DMS114 treated with DMSO at 0.1 percent for 48 hours (cell line): ENCODE measurements around the gene SLC6A14.

Experiments used
- DNase-seq: peaks from one replicate; lab custom pipeline; 2025; ENCODE audit not compliant: unreplicated experiment; lab: John Stamatoyannopoulos, UW

The SLC6A14 gene, protein sequence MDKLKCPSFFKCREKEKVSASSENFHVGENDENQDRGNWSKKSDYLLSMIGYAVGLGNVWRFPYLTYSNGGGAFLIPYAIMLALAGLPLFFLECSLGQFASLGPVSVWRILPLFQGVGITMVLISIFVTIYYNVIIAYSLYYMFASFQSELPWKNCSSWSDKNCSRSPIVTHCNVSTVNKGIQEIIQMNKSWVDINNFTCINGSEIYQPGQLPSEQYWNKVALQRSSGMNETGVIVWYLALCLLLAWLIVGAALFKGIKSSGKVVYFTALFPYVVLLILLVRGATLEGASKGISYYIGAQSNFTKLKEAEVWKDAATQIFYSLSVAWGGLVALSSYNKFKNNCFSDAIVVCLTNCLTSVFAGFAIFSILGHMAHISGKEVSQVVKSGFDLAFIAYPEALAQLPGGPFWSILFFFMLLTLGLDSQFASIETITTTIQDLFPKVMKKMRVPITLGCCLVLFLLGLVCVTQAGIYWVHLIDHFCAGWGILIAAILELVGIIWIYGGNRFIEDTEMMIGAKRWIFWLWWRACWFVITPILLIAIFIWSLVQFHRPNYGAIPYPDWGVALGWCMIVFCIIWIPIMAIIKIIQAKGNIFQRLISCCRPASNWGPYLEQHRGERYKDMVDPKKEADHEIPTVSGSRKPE

DNA sequence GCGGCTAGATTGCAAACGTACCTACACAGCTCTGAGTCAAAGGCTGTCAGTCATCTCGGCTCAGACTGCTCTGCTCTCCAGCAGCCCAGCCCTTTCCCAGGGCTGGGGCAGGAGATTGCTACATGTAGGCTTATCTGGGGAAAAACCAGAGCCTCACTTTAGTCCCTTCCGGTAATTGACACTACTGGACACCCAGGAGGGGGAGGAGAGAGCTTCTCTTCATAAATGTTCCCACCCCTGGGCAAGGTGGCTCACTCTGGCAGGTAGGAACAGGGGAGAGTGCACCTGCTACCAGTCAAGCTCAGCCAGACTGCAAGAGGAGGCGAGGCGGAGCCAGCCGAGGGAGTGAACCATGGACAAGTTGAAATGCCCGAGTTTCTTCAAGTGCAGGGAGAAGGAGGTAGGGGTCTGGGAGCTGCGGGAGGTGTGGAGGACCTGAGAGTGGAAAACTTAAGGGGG is at the start of gene SLC6A14:
Gene SLC6A14, plus strand, starts transcription at position 249 of the 459 bp plus-strand sequence. Its CDS starts 104 bp downstream, at position 353.
- DNase-seq = no peak

DNA sequence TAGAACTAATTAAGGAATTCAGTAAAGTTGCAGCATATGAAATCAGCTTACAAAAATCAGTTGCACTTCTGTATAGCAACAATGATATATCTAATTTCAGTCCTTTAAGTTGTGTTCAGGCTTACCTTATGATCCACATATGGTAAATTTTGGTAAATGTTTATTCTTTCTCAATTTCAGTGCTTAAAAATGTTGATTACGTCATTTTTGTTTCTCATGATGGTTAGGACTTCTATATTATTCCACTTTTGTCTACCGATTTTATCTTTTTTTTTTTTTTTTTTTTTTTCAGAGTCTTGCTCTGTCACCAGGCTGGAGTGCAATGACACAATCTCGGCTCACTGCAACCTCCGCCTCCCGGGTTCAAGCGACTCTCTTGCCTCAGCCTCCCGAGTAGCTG is 40.7 kb upstream of the SLC6A14 start:
- DNase-seq = no peak

DNA sequence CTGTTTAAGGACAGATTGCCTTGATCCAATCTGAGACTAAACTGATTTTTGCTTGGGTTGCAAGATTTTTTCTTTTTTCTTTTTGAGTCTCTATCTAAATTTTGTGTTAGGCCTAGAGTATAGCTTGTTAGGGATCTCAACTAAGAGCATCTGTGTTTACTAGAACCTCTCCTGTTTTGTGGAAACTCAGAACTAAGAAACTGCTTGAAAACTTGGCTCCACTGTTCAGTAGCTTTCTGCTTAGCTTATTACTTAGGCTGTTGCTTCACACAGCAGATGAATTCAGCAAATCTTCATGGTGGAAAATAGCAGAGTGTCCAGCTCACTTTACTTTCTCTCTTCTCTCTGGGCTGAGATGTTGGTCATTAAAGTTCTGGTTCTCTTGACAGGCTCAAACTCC is 36.7 kb upstream of the SLC6A14 start:
- no peak for DNase-seq

DNA sequence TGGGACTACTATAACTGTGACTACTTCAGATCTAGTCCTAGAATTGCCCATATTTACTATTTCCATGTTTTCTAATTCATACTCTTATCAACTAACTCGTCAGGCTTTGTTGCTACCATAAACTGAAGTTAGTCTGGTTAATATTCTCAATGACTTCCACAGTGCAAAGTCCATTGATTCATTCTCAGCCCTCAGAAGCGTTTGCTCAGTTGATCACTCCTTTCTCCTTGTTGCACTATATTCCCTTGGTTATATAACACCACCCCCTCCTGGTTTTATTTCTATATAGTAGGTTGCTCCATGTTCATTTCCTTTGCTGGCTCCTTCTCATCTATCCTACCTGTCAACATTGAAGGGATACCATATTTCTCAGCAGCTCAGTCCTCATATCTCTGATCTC is 27.2 kb upstream of the SLC6A14 start:
- no peak for DNase-seq

DNA sequence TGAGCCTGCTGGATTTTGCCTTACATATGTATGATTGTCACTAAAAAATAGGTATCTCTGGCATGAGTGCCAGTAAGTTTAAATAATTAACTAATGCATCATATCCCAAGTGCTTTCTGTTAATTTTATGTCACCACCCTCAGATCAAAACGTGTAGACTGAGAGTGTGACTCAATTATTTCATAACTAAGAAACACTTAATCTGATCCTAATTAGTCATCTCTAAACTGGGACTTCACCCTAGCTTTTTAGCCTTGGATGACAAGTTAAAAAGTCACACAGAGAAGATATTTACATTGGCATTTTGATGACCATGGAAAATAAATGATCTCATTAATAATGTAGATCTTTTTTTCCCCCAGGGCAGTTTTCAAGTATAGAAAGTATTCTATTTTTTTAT is 23.1 kb upstream of the SLC6A14 start:
- DNase-seq = no peak

DNA sequence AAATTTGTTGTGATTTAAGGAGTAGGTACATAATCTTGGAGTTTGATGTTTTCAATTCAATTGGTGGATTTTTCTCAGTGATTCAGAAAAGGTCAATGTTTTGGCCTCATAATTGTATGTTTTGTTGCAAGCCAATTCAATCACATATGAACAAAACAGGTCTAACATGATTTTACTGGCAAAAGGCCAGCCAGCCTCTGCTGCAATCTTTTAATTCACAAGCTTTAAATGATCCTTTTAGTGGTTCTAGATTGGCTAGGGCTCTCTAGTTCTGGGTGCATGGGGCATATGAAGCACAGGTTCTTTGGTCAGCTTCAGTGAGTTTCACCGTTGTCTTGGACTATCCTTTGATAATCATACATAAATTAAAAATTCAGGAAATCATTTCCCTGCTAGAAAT is 19.2 kb upstream of the SLC6A14 start:
- no peak for DNase-seq

DNA sequence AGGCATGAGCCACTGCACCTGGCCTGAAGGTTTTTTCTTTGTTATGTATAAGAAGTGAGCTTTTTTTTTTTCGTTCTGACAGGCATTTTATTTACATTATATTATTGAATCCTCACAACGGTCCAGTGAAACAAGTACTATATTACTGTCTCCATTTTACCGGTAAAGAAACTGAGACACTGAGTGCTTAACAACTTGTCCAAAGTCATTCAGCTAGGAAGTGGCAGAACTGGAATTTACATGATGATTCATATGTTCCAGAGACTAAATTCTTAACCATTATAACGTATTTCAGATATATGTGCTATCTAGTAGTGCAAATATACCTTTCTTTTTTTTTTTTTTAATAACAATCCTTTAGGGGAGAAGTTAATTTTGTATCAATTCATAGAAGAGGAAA is 18.4 kb upstream of the SLC6A14 start:
- no peak for DNase-seq

DNA sequence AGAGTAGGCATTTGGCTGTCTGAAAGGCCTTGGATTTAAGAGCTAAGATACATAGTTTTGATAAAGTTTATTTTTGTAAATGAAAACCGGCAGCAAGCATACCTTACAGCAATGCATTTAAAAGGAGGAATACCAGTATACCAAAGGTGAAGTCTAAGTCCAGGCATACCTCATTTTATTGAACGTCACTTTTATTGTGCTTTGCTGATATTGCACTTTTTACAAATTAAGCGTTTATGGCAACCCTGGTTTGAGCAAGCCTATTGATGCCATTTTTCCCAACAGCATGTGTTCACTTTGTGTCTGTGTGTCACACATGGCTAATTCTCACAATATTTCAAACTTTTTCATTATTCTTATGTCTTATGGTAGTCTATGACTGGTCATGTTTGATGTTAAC is 8.4 kb upstream of the SLC6A14 start:
- no peak for DNase-seq

DNA sequence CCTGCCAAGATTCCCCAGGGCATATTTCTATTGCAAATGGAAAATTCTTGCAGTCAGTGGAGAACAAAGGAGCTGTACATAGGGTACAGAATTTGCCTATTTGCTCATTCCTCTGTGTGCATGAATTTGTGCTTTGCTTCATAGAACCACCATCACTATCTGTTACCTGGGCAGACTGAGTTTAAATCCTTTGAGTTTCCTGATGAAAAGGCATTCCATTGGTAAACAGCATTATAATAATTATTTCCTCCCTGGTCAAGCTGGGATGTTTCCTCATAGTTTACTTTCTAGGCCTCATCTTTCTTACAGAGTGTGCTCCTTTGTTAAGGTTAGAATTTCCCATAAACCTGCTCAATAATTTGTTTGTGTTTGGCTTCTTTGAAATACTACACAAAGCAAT is 809 bp upstream of the SLC6A14 start:
- DNase-seq = no peak

DNA sequence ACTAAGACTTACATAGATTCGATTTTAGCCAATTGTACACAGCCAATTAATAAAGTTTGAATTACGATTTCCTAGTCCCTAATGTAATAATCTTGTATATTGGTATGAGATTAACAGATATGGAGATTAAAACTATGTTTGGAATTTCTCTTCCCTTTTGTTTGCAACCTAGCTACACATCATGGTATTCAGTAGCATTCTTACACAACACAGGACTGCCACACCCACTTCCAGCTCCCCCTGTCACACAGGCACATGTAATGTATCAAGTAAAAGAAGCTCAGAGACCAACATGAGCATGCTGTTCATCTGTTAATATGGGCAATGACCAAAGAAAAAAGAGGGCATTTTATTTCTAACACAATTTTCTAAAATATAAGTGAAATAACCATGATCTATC is 12.8 kb downstream of the SLC6A14 start:
- DNase-seq = no peak

DNA sequence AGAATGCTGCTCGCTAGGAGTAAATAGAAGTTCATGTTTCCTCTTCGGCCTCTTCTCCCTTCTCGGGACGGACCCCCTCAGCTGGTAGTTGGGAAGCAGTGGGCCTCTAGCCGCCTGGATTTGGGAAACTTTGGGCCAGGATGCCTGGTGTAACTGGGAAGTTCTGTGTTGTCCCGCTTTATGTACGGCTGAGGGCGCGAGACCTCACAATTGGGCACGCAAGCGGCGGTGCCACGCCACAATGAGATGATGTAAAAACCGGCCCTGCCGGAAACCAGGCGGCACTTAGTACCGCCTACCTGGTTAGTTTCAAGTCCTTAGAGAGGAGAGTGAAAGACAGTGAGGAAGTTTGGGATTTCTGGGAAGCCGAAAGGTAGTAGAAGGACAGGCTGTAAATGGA is 26.4 kb downstream of the SLC6A14 start, which contains the start of gene CT83:
Gene CT83, minus strand, starts transcription at position 155 of the 400 bp plus-strand sequence. Its CDS starts 120 bp downstream, at position 35.
- DNase-seq = no peak

DNA sequence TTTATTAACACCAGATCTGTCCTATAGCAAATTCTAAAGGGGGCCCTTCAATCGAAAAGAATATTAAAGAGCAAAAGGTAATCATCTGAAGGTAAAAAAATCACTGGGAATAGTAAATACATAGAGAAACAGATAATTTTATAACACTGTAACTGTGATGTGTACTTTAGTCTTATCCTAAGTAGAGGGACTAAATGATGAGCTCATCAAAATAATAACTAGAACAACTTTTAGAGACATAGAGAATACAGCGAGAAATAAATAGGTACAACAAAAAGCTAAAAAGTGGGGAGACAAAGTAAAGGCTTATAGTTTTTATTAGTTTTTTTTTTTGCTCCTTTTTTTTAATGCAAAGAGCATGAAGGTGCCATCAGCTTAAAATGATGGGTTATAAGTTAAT is 43.7 kb downstream of the SLC6A14 start:
- DNase-seq = no peak

DNA sequence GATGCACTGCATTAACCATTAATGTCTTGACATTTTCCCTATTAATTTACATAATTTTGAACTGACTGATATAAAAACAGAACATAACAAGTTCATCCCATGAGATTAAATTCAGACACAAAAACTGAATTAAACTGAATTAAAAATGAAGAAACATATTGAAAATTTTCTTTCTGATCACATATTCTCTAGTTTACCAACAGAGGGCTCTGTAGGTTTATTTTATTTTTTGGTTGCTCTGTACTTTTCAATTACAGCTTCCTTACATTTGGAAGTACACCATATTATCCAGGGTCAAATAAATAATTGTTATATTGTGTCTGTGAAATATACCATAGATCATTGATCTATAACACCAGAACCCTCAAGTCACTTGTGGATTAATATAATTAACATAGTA is 53.7 kb downstream of the SLC6A14 start:
- DNase-seq = no peak

DNA sequence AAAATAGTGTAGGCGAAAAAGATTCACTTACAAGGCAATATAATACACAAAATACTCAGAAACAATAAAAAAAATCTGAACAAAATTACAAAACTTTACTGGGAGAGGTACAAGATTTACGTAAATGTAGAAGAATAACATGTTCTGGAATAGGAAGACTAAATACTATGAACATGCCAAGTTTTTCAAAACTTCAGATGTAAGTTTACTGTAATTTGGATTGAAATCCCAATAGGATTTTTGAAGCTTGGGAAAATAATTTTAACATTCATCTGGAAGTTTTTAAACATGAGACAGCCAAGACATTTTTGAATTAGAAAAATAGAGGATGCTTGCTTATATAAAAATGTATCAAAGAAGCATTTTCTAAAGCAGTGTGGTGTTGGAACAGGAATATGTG is 56.9 kb downstream of the SLC6A14 start:
- no peak for DNase-seq

DNA sequence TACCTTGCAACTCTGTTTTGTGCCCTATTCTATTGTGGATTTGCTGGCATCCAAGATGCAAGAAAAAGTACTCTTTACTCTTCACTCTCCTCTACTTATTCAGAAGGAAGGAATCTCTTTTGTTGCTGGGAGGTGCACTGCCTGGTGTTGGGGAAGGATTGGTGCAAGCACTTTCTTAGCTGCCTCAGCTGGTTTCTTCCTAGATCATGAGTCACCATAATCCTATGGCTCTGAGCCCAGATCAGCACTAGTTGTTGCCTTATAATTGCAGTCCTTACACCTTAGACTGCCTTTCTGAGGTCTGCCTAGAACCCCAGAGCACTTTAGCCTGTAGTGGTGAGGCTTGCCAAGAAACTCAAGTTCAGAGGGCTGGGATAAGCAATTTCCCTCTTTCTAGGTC is 63.4 kb downstream of the SLC6A14 start:
- no peak for DNase-seq
